Occipital lobe (tissue), 2 donors: Measurements from ENCODE around the gene MNAT1. TPM values are rescaled to one million over a fixed set of nuclear protein-coding genes. Genes with fewer than 3 reads are reported as not detected.

ENCODE experiments used
- small RNA-seq: library from RNA; depleted of rRNA; stranded (forward); fragments of <200 nt; gene quantifications from one replicate; pipeline ENCODE3, GENCODE V24; 2014
- total RNA-seq: library from RNA; depleted of rRNA; stranded (reverse); fragments of >200 nt; gene quantifications from one replicate; pipeline ENCODE4 v1.2.3, GENCODE V29; 2014

Gene MNAT1
- total RNA-seq, 1 donor from 2014 or later, result 91.9 TPM

Small RNA genes lying within 50 kb of the gene (small RNA-seq; reads per million reads assigned to genes)
- not detected for gene RNU6-398P

Other genes with a start within 250 kb of the MNAT1 start
- gene C14orf39, start 248.7 kb upstream of the MNAT1 start, total RNA-seq, result not detected
- not detected for gene SIX6, start 225.6 kb upstream of the MNAT1 start, total RNA-seq
- gene SIX1, start 85.3 kb upstream of the MNAT1 start, total RNA-seq, result 0.47 TPM
- gene SIX4, start 10.4 kb upstream of the MNAT1 start, total RNA-seq, result 0.78 TPM
- 22.6 TPM for gene TRMT5, start 246.3 kb downstream of the MNAT1 start, total RNA-seq
- 63.5 TPM for gene SLC38A6, start 246.5 kb downstream of the MNAT1 start, total RNA-seq